Fibroblast of peridontal ligament (primary cell): Measurements from ENCODE around the gene TMCC2.
"Not testable (repeated sequence)": the region's sequence is repeated elsewhere in the genome, so short reads cannot be mapped to it uniquely, and the experiment has no call there.

ENCODE experiments used
- DNase-seq: peaks from one replicate; pipeline ENCODE4 v3.0.0-alpha.2; 2010; ENCODE audit errors: extremely low read depth

TMCC2 gene

GRCh38 chr1:205280666-205281395 lies 53.1 kb downstream of the TMCC2 start:
- DNase-seq: not testable (repeated sequence)

GRCh38 chr1:205283270-205284147 lies 55.8 kb downstream of the TMCC2 start:
- DNase-seq: no peak

- DNase-seq: peak; percentile 83
Observed at GRCh38 chr1:205284420-205285144, 56.8 kb downstream of the TMCC2 start.

GRCh38 chr1:205285381-205286101 lies 57.8 kb downstream of the TMCC2 start:
- DNase-seq: peak; percentile 63

GRCh38 chr1:205286335-205286950 lies 58.7 kb downstream of the TMCC2 start:
- DNase-seq: peak; percentile 41

- peak; percentile 18 for DNase-seq
Observed at GRCh38 chr1:205287076-205287475, 59.3 kb downstream of the TMCC2 start.

- no peak for DNase-seq
Observed at GRCh38 chr1:205287767-205288559, 60.2 kb downstream of the TMCC2 start.

GRCh38 chr1:205291596-205291995 lies 63.9 kb downstream of the TMCC2 start:
- no peak for DNase-seq

GRCh38 chr1:205293350-205294074 lies 65.8 kb downstream of the TMCC2 start:
- DNase-seq: no peak

- peak; percentile 94 for DNase-seq
Observed at GRCh38 chr1:205294175-205294917, 66.6 kb downstream of the TMCC2 start.

- DNase-seq: no peak
Observed at GRCh38 chr1:205294934-205295333, 67.2 kb downstream of the TMCC2 start.

GRCh38 chr1:205296154-205296553 lies 68.4 kb downstream of the TMCC2 start:
- DNase-seq: no peak

- DNase-seq: not testable (repeated sequence)
Observed at GRCh38 chr1:205297546-205298177, 69.9 kb downstream of the TMCC2 start.

GRCh38 chr1:205298191-205298994 lies 70.6 kb downstream of the TMCC2 start:
- DNase-seq: peak; percentile 98

GRCh38 chr1:205300149-205300548 lies 72.4 kb downstream of the TMCC2 start:
- no peak for DNase-seq

GRCh38 chr1:205301205-205301821 lies 73.6 kb downstream of the TMCC2 start:
- peak; percentile 92 for DNase-seq
